Hepatic stellate cell (primary cell): ENCODE data around the gene PLCH1.
A peak's percentile ranks its signal among the peaks of the same experiment; 100 is the strongest.
"Not testable (repeated sequence)": the region's sequence is repeated elsewhere in the genome, so short reads cannot be mapped to it uniquely, and the experiment has no call there.

ENCODE experiments used
- DNase-seq: peaks from one replicate; pipeline ENCODE4 v3.0.0; 2011; ENCODE audit warnings: low spot score

The PLCH1 gene

DNA sequence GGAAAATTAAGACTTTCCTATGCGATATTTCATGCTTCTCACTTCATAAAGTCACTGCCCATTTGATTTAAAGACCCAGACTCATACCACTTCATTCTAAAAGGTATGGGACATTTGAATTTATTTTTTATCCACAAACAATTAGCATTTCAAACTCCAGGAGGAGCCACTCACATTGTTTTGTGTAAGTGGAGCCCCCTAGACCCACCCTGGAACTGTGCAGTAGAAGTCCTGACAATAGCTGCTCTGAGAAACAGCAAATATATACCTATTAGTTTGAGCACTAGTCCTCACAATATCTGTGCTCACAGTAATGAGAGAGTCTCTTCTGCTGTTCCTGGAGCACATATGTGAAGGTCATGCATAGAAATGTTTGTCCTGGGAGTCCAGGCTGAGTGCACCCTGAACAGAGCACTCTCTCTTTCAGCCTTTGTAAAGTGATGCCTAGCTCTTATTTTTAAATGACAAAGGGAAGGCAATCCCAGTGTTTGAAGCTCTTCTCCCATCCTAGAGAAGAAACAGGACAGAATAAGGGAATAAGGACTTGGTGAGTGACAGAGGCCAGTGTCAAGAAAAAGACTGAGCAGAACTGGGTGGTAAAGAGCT, 323.9 kb downstream of the PLCH1 start:
- no peak for DNase-seq

DNA sequence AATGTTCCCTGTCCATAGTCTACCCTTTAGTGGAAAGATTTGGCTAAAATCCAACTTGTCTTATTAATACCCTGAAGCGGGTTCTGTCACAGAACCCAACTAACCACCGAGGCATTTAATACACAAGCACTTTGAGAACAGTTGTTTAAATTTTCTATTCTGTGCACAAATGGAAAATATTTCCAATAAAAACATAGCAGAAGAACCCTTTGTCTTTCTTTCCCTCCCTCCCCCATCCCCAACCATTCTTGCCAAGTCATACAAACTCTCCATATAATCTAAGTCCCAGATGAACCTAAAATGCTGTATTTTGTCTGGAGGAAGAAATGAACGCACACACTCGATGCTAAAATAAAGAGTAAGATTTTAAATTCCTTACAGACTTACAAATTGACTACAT, 324.5 kb downstream of the PLCH1 start:
- no peak for DNase-seq

DNA sequence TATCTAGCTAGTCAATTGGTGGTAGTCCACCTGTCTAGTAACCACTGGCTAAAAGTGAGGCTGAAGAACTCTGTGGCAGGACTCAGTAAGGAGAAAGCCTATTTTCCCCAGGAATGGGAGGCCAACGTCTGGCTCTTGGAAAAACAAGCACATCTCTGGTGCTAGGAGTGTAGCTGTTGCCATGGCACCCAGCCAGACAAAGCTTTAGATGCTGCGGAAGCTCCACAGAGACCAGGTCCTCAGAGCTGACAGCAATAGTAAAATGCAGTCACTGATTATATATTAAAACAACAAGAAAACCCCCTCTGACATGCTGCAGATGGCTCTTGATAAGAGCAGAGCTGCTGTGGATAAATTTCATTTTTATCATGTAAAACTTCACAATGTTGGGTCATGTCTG, 326.5 kb downstream of the PLCH1 start:
- DNase-seq: no peak

DNA sequence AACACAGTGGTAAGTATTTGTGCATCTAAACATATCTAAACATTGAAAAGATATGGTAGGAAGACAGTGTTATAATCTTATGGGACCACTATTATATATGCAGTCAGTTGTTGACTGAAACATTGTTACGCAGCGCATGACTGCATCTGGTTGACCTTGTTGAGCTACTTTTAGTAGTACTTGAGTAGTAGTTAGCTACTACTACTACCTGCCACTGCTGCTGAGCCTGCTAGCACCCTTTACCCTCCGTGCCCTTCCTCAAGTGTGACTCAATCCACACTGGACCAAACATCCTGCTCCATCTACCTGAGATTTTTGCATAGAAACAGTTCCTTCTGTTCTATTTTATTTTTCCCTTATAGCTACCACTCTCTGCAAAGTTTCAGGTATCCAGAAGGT, 327.8 kb downstream of the PLCH1 start:
- no peak for DNase-seq

DNA sequence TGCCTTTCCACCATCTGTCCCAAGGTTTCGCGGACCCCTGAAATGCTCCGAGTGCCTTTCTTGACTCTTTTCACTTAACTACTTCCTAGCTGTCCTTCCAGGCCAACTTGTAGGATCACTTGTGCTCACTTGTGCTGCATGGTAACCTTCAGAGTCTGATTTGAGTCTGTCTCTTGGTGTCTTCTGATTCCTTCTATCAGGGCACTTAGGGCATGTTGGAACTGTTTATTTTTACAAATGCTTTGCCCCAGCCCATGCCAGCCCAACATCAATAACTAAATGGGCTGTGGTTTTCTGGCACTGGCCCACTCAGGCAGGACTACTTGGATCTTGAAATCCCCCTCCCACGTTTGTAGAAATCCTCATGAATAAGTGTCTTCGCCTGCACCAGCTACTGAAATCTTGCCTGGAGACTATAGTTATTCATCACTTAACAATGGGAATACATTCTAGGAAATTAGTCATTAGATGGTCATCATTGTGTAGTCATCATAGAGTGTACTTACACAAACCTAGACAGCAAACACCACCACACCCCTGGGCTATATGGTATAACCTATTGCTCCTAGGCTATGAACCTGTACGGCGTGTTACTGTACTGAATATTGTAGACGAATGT, 328.3 kb downstream of the PLCH1 start:
- DNase-seq: no peak

DNA sequence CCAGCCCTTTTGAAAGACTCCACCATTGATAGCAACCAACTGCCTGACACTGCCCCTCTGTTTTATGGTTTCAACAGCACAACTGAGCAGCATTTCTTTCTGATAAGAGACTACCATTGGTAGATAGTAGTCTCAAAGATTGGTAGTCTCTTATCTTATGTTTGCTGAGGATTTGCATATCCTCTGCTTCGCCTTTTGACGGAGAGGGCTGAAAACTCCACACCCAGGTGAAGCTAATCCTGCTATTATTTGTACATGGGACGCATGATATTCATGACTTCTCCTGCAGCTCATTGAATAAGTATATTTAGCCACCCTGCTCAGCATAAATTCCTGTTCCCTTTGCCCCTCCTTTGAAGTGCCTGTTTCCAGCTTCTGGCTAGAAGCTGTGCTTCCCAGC, 332.0 kb downstream of the PLCH1 start:
- DNase-seq: no peak

DNA sequence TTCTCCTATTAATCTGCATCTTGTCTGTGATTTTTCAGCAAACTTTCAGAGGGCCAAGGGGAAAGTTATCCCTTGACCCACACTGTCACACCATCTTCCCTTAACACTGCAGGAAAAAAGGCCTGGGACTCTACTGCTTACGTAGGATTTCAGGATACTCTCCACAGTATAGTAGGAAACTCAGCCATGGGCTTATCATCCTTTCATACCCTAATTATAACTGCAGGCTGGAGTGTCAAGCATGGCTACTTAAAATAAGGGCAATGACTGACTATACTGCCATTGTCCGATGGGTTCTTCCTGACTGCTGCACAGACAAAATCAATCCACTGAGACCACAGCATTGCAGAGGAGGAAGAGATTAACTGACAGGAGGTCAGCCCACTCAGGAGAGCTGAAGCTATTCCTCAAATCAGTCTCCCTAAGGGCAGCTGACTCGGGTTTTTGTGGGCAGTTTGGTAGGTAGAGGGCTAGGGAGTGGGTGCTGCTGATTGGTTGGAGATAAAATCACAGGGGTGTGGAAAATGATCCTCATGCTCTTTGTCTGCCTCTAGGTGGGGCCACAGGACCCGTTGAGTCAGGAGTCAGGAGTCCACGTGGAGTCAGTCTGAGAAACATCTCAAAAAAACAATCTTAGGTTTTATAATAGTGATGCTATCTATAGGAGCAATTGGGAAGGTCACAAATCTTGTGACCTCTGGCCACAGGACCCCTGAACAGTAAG, 333.2 kb downstream of the PLCH1 start:
- DNase-seq: no peak

DNA sequence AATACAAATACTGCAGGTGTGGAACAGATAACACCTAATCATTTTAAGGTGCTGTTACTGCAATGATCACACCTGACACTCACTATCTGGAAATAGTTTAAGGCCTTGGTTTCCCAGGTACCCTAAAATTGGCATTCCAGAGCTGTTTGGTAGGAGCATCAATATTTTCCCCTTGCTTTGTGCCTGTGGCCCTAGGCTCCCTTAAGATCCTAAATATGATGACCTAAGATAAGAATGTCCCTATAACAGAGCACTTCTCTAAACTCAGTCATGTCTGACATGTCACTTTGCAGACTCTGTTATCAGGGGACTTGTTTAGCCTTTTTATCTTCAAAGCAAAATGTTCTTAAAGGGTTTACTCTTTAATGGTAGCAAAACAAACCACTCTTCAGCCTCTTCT, 335.5 kb downstream of the PLCH1 start:
- no peak for DNase-seq

DNA sequence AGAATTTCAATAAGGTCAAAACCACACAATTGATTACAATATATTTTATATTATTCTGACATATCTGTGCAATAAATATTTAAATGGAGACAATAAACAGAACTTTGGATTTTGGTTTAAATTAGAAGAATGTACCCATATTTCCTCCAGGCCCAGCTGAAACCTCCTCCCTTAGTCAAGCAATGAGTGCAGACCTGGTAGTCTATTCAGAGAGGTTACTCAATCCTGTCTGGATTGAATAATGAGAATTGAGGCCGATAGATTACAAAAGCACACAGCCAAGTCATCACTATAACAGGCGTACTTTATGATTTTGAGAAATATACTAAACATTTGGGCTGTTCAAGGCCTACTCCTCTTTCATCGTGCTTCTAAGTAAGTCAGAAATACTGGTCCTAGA, 336.9 kb downstream of the PLCH1 start:
- DNase-seq: no peak

DNA sequence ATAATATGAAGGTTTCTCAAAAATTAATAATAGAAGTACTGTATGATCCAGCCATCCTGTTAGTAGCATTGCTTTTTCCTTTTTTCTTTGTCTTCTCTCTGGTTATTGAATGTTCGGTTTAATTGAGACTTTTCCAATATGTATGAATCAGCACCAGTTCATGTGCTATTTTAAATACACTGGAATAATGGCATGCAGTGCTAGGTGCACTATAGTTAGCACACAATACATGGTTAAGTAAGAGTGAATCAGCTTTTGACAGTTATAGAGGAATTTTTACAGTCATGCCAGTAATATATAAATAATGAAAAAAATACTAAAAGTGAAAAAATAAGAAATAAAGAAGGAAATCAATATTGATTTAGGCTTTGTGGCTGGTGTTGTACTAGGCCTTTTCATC, 337.5 kb downstream of the PLCH1 start:
- DNase-seq: no peak

DNA sequence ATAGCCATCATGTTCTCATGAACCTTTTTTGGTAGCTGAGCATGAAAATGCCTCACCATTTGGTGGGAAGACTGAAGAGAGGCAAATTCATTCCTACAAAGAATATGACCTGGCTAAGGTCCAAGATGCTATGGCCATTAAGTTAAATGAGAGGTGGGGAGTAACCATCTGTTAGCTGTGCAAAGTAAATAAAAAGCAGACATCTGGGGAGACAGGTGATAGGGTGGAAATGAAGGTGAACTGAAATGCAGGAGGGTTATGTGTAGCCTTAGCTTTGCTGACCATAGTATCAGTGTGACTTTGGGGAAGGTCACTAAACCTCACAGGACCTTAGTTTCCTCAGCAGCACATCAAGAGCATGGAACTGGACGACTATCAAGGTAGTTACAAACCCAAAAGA, 340.4 kb downstream of the PLCH1 start:
- no peak for DNase-seq

DNA sequence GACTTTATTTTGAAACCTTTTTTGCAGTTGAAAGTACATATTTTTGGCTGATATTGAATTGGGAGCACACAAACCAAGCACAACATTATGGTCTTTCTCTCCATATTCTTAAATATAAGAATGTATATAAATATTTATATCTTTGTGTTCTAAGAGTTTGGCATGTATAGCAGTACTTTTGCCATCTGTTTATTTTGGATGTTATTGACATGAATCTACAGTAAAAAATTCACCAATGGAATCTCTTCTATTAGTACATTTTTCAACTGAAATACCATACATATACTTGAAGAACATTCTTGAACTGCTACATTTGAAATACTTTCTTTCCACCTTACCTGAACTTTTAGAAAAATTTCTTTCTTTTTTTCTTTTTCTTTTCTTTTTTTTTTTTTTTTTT, 342.2 kb downstream of the PLCH1 start:
- DNase-seq: no peak

DNA sequence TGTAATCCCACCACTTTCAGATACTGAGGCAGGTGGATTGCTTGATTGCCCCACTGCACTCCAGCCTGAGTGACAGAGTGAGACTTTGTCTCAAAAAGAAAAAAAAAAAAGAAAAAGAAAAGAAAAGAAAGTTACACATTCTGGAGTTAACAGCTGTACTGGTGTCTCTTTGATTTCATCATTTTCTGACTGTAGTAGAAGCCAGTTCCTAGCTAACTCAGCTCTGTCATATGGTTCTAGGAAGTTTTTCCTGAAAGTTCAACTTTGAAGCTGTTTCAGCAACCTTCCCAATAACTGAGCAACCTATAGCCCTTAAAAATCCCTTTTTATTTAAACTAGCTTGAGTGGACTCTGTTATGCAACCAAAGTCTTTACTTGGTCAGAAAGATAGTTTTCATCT, 346.8 kb downstream of the PLCH1 start:
- DNase-seq: no peak

DNA sequence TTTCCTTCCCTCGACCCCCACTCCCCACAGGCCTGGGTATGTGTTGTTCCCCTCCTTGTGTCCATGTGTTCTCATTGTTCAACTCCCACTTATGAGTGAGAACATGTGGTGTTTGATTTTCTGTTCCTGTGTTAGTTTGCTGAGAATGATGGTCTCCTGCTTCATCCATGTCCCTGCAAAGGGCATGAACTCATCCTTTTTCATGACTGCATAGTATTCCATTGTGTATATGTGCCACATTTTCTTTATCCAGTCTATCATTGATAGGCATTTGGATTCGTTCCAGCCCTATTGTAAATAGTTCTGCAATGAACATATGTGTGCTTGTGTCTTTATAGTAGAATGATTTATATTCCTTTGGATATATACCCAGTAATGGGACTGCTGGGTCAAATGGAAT, 350.0 kb downstream of the PLCH1 start:
- DNase-seq: not testable (repeated sequence)

DNA sequence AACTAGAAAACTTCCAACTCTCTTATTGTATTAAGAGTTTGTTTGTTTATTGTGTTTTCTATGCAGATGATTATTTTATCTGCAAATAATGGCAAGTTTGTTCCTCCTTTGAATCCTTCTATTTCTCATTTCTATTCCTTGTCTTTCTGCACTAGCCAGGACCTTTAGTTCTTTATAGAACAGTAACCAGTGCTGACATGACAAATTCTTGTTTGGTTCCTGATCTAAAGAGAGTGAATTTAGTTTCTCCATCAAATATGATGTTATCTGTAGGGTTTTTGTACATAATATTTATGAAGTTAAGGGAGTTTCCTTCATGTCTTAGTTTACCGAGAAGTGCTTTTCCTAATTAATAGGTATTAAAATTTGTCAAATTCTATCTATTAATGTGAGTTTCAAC, 350.6 kb downstream of the PLCH1 start:
- DNase-seq: no peak

DNA sequence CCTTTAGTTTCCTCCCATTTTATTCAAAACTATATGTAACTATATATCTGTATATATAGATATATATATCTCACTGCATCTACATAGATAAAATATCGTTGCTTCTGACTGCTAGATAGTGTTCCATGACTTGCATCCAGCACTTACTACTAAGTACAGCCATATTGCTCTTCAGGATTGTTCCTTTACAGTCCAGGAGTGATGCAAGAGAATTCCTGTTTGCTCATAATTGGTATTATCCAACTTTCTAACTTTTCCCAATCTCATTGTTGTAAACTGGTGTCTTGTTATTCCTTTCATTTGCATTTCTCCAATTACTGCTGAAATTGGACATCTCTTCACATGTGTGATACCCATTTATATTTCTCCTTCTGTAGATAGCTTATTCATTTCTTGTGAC, 351.6 kb downstream of the PLCH1 start:
- no peak for DNase-seq

DNA sequence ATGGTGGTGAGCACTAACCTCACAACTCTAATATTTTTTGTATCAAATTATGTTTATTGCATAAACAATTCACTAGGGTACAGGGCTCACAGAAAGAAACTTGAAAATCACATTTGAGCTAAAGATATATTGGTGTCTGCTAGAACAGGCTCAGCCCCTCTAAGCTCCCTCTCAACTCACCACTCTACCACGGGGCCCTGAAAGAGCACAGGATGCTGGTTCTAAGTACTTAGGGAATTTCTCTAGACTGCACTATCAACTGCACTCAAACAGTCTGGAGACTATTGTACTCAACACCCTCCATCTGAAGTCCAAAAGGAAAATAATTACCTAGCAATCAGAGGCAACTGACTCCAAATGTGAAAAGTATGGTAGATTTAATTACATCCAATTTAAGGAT, 352.7 kb downstream of the PLCH1 start:
- no peak for DNase-seq

DNA sequence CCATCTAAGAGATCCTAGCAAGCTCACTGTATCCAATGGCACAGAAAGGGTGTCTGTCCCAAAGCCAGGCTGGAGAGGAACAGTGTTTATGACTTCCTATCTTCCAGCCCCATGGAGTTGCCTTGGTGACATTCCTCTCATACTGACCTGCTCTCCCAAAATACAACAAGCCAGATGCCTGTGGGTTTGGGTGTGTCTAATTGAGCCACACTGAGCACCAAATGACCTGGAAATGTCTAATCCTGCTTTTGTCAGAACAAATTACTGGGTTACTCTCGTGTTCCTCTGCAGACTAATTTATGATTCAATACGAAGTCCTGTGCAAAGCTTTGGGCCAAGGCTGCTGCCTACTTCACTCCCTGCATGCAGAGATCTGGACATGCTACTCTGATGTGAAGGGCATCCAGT, 353.3 kb downstream of the PLCH1 start:
- peak; percentile 22 for DNase-seq

DNA sequence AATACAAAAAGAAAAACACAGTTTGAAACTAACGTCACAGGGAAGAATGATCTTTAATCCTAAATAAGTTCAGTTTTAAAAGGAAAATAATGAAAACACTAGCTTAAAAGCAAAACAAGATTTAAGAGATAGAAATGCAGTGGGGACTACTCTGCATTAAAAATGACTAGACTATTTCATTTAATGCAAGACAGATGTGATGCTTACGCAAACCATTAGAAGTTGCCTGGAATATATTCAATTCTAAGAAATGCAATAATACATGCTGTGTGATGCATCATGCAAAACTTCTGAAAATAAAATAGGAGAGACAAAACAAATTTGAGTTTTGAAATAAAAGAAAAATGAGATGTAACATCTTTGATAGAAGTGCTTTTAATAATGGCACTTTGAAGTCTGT, 353.8 kb downstream of the PLCH1 start:
- no peak for DNase-seq

DNA sequence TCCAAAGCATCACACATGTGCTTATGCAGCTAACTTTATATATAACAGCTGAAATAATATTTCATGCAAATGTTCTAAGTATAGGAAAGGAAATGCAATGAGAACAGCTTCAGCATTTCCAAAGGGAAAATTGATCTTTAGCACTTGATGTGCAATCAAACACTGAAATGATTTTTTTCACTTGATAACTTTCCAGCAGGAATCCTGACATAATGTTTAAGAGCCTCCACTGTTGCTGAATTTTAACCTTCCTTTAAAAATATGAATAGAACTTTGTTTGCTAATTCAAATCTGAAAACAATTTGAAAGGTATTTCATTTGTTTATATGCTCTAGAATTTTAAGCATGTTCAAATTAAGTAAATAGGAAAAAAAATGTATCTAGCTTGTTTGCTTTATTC, 354.5 kb downstream of the PLCH1 start:
- no peak for DNase-seq

DNA sequence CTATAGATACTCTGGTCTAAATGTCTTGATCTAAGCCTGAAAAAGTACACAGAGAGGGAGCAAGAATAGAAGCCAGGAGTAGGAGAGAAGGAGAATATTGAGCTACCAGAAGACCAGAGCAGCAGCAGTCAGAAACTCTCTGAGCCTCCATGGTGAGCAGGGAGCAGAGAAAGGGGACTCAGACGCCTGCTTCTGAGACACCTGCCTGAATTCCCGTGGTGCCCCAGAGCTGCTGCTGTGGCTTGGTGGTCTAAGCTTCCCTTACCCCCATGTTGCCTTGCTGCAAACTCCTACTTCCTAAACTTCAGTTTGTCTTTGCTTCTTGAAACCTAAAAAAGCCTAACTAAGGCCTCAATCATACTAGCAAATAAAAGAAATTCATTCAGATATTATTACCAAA, 356.5 kb downstream of the PLCH1 start:
- DNase-seq: no peak

DNA sequence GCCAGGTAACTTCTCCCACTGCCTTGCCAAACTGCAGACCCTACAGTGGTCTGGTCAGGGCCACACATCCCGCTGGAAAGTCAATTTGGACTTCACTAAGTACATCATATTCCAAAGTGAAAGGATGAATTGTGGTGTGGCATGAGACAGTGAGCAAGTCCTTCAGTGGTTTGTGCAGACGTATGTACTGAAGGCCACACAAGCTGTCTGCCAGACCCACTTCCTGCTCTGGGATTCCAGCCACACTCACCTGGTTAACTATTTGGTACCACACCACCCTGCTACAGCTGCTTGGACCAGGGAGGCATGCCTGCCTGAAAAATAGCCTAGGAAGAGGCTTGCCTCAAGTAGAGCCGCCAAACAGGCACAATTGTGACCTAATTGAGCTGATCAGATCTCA, 357.3 kb downstream of the PLCH1 start:
- no peak for DNase-seq

DNA sequence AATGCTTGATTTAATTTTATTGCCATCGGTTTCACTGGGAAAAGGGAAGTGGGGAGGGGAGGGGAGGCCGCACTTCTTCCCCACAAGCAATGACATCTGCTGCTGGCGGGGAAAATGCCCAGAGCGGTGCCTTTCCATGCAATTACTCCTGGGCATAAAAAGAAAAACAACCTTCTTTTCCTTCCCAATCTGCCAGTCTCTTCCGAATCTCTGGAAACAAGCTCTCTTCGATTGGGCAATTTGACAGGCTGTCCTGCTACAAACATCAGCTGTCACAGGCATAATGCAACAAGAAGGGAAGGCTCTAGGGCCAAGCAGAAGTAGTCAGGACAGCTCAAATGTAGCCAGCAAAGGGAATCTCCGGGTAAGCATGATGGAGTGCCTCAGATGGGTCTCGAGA, 358.0 kb downstream of the PLCH1 start:
- DNase-seq: no peak
